G401 (cell line): ENCODE data around the gene KNOP1. TPM values are rescaled to one million over a fixed set of nuclear protein-coding genes. Genes with fewer than 3 reads are reported as not detected.

ENCODE experiments used
- DNase-seq: peaks from one replicate; pipeline ENCODE4 v3.0.0-alpha.2; 2015; ENCODE audit warnings: low spot score
- in situ Hi-C: cut with HindIII; loops from 2 replicates; pipeline ENCODE4 v1.10.0; 2016; ENCODE audit warnings: low sequenced_read_pairs, mixed read lengths
- total RNA-seq: library from RNA; depleted of rRNA; stranded (reverse); fragments of >200 nt; shearing (Covaris generic); gene quantifications from 2 replicates; pipeline ENCODE4 v1.2.3, GENCODE V29; 2014; rRNA removed

KNOP1 gene, protein sequence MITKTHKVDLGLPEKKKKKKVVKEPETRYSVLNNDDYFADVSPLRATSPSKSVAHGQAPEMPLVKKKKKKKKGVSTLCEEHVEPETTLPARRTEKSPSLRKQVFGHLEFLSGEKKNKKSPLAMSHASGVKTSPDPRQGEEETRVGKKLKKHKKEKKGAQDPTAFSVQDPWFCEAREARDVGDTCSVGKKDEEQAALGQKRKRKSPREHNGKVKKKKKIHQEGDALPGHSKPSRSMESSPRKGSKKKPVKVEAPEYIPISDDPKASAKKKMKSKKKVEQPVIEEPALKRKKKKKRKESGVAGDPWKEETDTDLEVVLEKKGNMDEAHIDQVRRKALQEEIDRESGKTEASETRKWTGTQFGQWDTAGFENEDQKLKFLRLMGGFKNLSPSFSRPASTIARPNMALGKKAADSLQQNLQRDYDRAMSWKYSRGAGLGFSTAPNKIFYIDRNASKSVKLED
- 12.9 and 16.8 TPM in 2 replicates for total RNA-seq

- in situ Hi-C loops: no loop called here
- DNase-seq: peak; percentile 88
Measured at GRCh38 chr16:19717741-19718623, at the start of gene KNOP1, which contains the start of gene IQCK. Gene KNOP1 (minus strand): TSS chr16:19718227. CDS start chr16:19715035, 3,192 bp downstream. Gene IQCK (plus strand): TSS chr16:19718271. CDS start chr16:19718307, 36 bp downstream.

GRCh38 chr16:19767497-19767896 is 49.5 kb upstream of the KNOP1 start:
- no peak for DNase-seq
- in situ Hi-C loops: no loop called here

DNA sequence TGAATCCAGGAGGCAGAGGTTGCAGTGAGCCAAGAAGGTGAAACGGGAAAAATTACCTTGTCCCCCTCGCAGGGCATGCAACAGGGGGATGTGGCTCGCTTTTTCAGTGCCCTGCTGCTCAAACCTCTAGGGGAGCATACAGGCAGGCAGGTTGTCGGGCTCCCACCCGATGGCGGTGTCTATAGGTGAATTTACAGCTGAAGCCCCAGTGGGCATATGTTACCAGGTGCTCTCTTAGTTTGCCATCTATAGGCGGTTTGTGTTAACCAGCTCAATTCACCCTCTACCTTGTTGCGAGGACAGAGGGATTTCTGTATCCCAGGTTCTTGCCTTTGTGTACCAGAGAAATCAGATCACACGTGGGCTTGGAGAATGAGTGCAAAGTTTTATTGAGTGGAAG is 49.0 kb upstream of the KNOP1 start:
- no peak for DNase-seq
- in situ Hi-C loops: no loop called here

DNA sequence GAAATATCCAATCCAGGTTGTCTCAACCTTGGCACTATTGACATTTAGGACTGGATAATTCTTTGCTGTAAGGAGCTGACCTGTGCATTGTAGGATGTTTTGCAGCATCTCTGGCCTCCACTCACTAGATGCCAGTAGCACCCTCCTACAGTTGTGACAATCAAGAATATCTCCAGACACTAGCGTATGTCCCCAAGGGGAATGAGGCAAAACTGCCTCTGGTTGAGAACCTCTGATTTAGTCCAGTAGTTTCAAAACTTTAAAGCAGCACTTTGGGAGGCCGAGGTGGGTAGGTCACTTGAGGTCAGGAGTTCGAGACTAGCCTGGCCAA is 48.5 kb upstream of the KNOP1 start:
- in situ Hi-C loops: no loop called here
- DNase-seq: no peak

DNA sequence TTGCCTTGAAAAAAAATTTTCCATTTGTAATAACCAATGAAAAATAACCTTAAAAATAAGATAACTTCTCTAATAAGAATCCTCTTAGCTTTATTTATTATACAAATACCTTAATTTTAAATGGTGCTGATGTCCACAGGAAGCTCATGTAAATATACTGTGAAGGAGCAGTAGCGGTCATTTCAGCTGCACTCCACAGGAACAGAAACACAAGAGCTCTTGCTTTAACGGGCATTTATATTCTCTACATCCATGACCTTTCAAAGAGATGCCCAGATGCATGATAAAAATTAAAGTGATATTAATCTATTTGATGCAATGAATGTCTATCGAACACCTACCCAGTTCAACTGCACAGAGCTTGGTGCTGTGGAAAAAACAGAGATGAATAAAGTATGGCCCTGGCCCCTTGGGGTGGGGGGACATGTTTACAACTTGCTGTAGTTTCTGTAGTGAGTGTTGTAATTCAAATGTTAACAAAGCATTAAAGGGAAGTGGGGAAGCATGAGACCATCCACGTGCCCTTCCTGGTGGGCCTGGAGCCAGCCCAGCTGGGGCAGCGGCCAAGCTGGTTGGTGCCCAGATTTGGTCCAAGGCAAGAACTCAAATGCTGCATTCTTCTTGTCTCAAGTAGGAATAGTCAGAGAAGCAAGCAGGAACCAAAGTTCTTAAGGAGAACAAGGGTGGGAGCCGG is 48.0 kb upstream of the KNOP1 start:
- in situ Hi-C loops: no loop called here
- peak; percentile 22 for DNase-seq

DNA sequence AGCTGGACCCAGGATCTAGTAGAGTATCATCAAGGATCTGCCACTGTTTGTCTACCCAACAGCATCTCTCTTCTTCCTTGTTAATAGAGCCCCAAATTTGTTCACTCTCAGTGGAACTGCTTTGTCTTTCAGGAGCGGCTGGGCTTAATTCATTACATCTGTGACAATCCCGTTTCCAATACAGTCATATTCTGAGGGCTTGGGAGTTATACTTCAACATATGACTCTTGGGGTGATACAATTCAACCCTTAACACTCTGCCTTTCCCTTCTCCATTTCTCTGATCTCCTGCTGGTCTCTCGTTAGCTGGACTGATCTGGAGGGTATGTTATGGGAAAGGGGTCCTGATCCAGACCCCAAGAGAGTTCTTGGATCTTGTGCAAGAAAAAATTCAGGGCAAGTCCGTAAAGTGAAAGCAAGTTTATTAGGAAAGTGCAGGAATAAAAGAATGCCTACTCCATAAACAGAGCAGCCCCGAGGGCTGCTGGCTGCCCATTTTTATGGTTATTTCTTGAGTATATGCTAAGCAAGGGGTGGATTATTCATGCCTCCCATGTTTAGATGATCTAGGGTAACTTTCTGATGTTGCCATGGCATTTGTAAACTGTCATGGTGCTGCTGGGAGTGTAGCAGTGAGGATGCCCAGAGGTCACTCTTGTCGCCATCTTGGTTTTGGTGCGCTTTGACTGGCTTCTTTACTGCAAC is 42.5 kb upstream of the KNOP1 start:
- in situ Hi-C loops: no loop called here

DNA sequence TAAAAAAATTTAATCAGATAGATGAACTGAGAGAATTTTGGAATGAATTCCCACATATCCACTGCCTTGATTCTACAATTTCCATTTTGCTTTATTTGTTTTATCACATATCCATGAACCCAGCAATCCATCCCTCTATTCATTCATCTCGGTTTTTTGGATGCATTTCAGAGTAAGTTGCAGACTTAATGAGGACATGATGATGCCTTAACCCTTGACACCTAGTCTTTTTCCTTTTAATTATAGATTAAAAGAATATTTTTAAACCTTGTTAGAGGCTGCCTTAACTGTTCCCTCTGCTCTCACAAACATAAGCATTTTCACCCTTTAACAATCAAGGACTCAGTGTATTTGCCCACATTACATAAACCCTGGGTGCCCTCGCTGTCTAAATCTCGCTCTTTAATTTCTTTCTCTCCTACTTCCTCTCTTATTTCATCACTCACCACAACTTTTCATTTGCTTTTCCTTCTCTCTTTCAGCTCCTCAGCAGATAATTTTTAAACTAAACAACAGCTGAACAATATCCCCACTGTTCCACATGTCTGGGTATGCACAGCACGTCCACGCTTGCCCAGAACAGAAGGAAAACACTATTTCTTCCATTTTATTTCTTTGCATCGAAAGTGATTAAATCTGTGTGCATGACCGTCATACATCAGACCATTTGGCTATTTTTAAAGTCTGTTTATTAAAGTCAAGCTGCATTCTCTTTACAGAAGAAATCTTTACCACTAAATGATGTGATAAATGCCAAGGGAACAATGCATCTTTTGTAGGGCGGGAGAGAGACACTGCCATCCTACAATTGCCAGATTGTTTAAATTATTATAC is 40.0 kb upstream of the KNOP1 start:
- in situ Hi-C loops: no loop called here
- no peak for DNase-seq

More for the DNA sequence above, 42.5 kb upstream of the KNOP1 start:
- no peak for DNase-seq

DNA sequence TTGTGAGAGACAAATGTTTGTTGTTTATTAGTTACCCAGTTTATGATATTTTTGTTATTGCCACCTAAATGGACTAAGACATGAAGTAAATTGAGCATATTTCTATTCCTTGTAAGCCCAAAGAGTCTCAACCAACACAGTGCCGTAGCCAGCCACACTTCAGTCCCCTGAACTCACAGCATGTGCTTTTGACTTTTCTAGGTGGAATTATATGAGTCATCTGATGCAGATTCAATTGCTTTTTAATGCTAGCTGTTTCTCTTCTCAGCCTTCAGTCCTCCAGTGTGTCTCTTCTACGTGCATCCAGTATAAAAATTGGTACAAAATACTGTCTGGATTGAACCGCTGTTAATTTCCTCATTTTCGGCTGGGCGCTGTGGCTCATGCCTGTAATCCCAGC is 39.0 kb upstream of the KNOP1 start:
- DNase-seq: no peak
- in situ Hi-C loops: no loop called here

DNA sequence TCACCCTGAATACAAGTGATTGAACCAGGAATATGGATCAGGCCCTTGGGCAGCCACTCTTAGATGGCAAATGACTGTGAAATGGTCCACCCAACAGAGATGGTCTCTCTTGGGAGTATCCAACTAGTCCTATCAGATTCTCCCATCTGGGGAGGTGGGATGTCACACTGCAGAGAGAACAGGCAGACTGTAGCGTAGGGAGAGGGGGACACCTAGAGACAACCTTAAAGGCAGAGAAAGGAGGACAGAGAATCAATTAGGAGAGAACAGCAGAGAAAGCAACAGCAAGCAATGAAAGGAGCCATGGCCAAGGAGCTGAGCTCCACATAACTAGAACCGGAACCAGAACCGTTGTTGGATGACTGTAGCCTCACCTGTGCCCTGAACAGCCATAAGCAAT is 37.2 kb upstream of the KNOP1 start:
- in situ Hi-C loops: no loop called here
- no peak for DNase-seq

DNA sequence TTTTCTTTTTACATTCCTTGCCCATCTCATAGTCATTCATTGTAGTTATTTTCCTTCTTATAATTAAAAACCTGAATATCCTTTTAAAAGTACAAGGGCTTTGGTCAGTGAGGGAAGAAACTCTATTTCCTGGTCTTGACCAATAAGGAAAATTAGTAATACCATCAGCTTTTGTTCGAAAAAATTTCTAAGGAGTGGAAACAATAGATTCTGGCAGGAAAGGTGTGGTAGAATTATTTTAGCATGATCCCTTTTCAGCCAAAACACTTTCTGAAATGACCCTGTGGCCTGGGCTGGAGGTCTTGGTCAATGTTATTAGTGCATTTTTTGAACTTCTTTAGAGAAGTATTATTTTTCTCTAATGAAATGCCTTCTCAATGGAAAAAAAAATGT is 36.6 kb upstream of the KNOP1 start:
- DNase-seq: no peak
- in situ Hi-C loops: no loop called here

- in situ Hi-C loops: no loop called here
- DNase-seq: no peak
Measured at GRCh38 chr16:19753815-19754643, 36.0 kb upstream of the KNOP1 start.

GRCh38 chr16:19751478-19752385 is 33.7 kb upstream of the KNOP1 start:
- in situ Hi-C loops: no loop called here
- no peak for DNase-seq

DNA sequence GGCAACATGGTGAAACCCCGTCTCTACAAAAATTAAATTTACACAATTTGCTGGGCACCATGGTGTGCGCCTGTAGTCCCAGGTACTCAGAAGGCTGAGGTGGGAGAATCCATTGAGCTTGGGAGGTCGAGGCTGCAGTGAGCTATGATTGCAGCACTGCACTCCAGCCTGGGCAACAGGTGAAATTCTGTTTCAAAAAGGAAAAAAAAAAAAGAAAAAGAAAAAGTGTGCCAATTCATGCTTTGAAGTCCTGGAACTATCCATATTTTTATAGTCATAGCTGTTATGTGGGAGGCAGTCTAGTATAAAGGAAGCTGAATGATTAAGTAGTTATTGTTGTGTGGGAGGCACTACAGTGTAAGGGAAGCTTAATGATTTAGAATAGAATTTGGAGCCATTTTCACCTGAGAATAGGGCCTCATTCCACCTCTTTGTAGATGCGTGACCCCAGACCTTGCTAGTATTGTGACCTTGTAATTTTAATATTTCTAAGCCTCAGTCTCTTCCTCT is 31.6 kb upstream of the KNOP1 start:
- DNase-seq: no peak
- in situ Hi-C loops: loop anchor here (10.0 kb wide), 1 partner anchor 85 kb away; no protein-coding TSS in a partner anchor

- in situ Hi-C loops: loop anchor here (10.0 kb wide), 1 partner anchor 86 kb away; no protein-coding TSS in a partner anchor
- DNase-seq: no peak
Measured at GRCh38 chr16:19748389-19749168, 30.6 kb upstream of the KNOP1 start.

- DNase-seq: no peak
- in situ Hi-C loops: loop anchor here (10.0 kb wide), 1 partner anchor 88 kb away; no protein-coding TSS in a partner anchor
Measured at GRCh38 chr16:19746561-19746960, 28.5 kb upstream of the KNOP1 start.
